Measurements from ENCODE around the gene WIPI1. TPM values are rescaled to one million over a fixed set of nuclear protein-coding genes. Genes with fewer than 3 reads are reported as not detected.

Gene WIPI1
- total RNA-seq, 4 donors from 2014 or later = 62.6 to 313 (median 97.1) TPM

DNA sequence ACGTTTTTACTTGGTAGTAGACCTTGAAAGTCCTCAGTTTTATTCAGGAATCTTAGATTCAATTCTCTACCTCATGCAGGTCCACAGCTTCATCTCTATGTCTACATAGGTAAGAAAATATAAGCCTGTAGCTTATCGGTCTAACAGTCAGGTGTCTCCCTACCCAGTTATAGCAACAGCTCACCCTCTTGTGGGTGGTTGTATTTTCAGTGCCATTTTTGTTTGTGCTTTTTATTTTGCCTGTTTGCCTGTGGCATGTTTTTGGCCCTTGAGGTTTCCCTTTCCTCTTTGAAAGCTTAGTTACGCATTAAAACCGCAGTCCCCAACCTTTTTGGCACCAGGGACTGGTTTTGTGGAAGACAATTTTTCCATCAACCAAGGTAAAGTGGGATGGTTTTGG lies 23.6 kb upstream of the WIPI1 start:
- 77 to 80% methylated on average over 2 to 4 of the region's 4 CpGs for WGBS, 2 donors (ENCODE audit: low coverage in 1 of 2)
- Histone ChIP-seq H3K27me3 (no peaks in the 10 kb centered on the region), H3K4me3 (no peak overlapping the region), H3K4me1 (peaks cover 0 to 7% (median 0%) of the 10 kb centered on the region in 4 donors), H3K9me3 (no peaks in the 10 kb centered on the region), H3K27ac (no peak overlapping the region), H3K36me3 (no peaks in the 10 kb centered on the region)
- DNase-seq = no peak
- in situ Hi-C loops (cut with MboI; ENCODE audit: low pct_ligation_motif_present in 1 of 4, low pct_unique_long_range_greater_than_20kb in 1 of 4, low sequenced_read_pairs in 3 of 4) (no loop called here), intact Hi-C loops (cut with DNase I; ENCODE audit: low total_unique reads) (no loop called here)
- TF ChIP-seq, protein P1, sequence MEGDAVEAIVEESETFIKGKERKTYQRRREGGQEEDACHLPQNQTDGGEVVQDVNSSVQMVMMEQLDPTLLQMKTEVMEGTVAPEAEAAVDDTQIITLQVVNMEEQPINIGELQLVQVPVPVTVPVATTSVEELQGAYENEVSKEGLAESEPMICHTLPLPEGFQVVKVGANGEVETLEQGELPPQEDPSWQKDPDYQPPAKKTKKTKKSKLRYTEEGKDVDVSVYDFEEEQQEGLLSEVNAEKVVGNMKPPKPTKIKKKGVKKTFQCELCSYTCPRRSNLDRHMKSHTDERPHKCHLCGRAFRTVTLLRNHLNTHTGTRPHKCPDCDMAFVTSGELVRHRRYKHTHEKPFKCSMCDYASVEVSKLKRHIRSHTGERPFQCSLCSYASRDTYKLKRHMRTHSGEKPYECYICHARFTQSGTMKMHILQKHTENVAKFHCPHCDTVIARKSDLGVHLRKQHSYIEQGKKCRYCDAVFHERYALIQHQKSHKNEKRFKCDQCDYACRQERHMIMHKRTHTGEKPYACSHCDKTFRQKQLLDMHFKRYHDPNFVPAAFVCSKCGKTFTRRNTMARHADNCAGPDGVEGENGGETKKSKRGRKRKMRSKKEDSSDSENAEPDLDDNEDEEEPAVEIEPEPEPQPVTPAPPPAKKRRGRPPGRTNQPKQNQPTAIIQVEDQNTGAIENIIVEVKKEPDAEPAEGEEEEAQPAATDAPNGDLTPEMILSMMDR (IDR thresholded peaks at IDR 0.05) = no peak
- no peak for TF ChIP-seq POLR2A (IDR thresholded peaks at IDR 0.05)

DNA sequence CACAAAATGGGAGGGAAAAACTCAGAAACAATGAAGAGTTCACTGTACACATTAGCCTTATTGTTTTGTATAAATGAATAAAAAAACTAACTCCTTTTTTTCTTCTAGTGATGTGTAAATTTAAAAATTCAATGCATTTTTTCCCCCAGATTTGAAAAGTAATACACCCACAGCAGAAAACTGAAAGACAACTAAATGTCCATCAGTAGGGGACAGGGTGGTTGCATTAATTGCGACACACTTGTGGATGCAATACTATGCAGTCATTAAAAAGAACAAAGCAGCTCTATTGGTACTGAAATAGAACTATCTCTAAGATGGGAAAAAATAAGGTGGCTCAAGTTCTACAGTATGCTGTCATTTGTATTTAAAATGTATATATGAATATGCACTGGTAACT lies 13.7 kb upstream of the WIPI1 start:
- in situ Hi-C loops (cut with MboI; ENCODE audit: low pct_ligation_motif_present in 1 of 4, low pct_unique_long_range_greater_than_20kb in 1 of 4, low sequenced_read_pairs in 3 of 4) (loop anchor here in 1 of 4 donors (25.0 kb wide), 1 partner anchor 309 kb away; no protein-coding TSS in a partner anchor), intact Hi-C loops (cut with DNase I; ENCODE audit: low total_unique reads) (no loop called here)
- WGBS, 2 donors (ENCODE audit: low coverage in 1 of 2) = 91 to 100% methylated on average over 1 of the region's 1 CpG

DNA sequence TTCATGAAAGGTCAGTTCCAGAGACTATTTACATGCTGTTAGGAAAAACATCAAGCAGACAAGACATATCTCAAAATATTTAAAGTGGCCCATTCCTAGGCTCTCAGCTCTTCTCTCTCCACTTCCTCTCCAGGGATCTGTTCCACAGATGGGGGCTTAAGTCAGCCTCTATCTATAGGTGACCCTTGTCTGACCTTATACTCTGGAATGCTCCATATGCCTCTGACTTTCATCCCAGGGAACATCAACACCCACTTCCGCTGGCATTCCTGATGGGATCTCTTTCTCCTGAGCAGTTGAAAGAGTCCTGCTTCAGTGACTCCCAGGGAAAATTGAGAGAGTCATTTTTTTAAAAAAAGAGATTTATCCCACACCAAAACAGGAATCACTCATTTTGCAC lies 11.5 kb upstream of the WIPI1 start:
- Histone ChIP-seq H3K4me1 (no peaks in the 10 kb centered on the region), H3K9me3 (no peaks in the 10 kb centered on the region), H3K4me3 (no peak overlapping the region), H3K27me3 (no peaks in the 10 kb centered on the region), H3K27ac (no peak overlapping the region), H3K36me3 (no peaks in the 10 kb centered on the region)
- intact Hi-C loops (cut with DNase I; ENCODE audit: low total_unique reads) (loop anchor here (10.0 kb wide), 1 partner anchor 294 kb away; no protein-coding TSS in a partner anchor), in situ Hi-C loops (cut with MboI; ENCODE audit: low pct_ligation_motif_present in 1 of 4, low pct_unique_long_range_greater_than_20kb in 1 of 4, low sequenced_read_pairs in 3 of 4) (loop anchor here in 3 of 4 donors (10.0 to 25.0 kb wide), 3 partner anchors 204 to 306 kb away; no protein-coding TSS in a partner anchor)
- no peak for DNase-seq
- 82 to 86% methylated on average over 1 of the region's 1 CpG for WGBS, 2 donors (ENCODE audit: low coverage in 1 of 2)
- TF ChIP-seq, protein P1 (IDR thresholded peaks at IDR 0.05) = no peak
- TF ChIP-seq POLR2AphosphoS5 (IDR thresholded peaks at IDR 0.05) = no peak

More for the DNA sequence above, 13.7 kb upstream of the WIPI1 start:
- H3K9me3 ChIP-seq = no peaks in the 10 kb centered on the region
- H3K36me3 ChIP-seq = no peaks in the 10 kb centered on the region
- no peaks in the 10 kb centered on the region for H3K27me3 ChIP-seq
- no peak overlapping the region for H3K27ac ChIP-seq
- DNase-seq = no peak
- TF ChIP-seq POLR2AphosphoS5 (IDR thresholded peaks at IDR 0.05) (no peak), POLR2A (IDR thresholded peaks at IDR 0.05) (no peak)
- H3K4me1 ChIP-seq = no peaks in the 10 kb centered on the region
- no peak overlapping the region for H3K4me3 ChIP-seq

DNA sequence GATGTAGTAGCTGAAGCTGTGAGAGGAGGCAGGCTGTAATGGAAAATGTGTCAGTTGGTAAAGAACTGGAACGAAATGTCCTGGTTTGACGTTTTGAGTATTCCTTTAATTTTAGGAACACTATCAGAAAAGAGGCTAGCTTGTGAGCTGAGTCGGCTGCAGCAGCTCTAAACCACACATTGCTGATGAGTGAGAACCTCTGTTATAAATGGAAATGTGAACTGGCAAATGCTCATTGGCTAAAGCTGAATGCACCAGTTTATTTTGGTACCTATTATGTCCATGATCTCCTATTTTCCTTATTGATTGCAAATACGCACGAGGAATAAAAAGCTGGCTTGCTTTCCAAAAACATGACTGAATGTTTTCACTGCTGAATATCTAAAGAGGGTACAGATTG lies 11.0 kb upstream of the WIPI1 start:
- intact Hi-C loops (cut with DNase I; ENCODE audit: low total_unique reads) (loop anchor here (10.0 kb wide), 1 partner anchor 294 kb away; no protein-coding TSS in a partner anchor), in situ Hi-C loops (cut with MboI; ENCODE audit: low pct_ligation_motif_present in 1 of 4, low pct_unique_long_range_greater_than_20kb in 1 of 4, low sequenced_read_pairs in 3 of 4) (loop anchor here in 3 of 4 donors (10.0 to 25.0 kb wide), 3 partner anchors 204 to 306 kb away; no protein-coding TSS in a partner anchor)
- no peaks in the 10 kb centered on the region for H3K9me3 ChIP-seq
- H3K4me1 ChIP-seq = no peaks in the 10 kb centered on the region
- DNase-seq = no peak
- TF ChIP-seq POLR2A (IDR thresholded peaks at IDR 0.05) = no peak
- TF ChIP-seq, protein P1 (IDR thresholded peaks at IDR 0.05) = no peak
- TF ChIP-seq EP300 (IDR thresholded peaks at IDR 0.05; ENCODE audit: low read depth) = no peak
- no peak for TF ChIP-seq POLR2AphosphoS5 (IDR thresholded peaks at IDR 0.05)
- WGBS, 2 donors (ENCODE audit: low coverage in 1 of 2) = 60 to 76% methylated on average over 5 of the region's 5 CpGs
- H3K36me3 ChIP-seq = no peaks in the 10 kb centered on the region
- H3K27me3 ChIP-seq = no peaks in the 10 kb centered on the region
- no peak overlapping the region for H3K27ac ChIP-seq
- no peak overlapping the region for H3K4me3 ChIP-seq
